GM12874 (cell line): ENCODE results near the gene KIAA1958.

Experiments
- TF ChIP-seq, protein P1 (sequence below): IDR thresholded peaks from 2 replicates; pipeline ENCODE4 v1.5.1; 2011; ENCODE audit warnings: low read depth, mild to moderate bottlenecking, control low read depth, low read length, moderate library complexity; ENCODE audit not compliant: insufficient read depth

Gene KIAA1958

DNA sequence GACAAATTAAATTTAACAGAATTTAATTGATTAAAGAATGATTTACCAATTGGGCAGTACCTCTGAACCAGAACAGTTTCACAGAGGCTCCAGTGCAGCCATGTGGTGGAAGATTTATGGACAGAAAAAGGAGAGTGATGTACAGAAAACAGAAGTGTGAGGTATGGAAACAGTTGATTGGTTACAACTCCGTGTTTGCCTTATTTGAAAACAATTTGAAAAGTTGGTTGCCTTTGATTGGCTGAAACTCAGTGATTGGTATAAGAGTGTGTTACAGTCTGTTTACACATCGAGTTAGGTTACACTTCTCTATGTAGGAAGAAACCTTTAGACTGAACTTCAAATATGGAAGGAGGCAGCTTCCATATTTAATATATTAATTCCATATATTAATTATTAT, 30.1 kb downstream of the KIAA1958 start:
- TF ChIP-seq, protein P1, sequence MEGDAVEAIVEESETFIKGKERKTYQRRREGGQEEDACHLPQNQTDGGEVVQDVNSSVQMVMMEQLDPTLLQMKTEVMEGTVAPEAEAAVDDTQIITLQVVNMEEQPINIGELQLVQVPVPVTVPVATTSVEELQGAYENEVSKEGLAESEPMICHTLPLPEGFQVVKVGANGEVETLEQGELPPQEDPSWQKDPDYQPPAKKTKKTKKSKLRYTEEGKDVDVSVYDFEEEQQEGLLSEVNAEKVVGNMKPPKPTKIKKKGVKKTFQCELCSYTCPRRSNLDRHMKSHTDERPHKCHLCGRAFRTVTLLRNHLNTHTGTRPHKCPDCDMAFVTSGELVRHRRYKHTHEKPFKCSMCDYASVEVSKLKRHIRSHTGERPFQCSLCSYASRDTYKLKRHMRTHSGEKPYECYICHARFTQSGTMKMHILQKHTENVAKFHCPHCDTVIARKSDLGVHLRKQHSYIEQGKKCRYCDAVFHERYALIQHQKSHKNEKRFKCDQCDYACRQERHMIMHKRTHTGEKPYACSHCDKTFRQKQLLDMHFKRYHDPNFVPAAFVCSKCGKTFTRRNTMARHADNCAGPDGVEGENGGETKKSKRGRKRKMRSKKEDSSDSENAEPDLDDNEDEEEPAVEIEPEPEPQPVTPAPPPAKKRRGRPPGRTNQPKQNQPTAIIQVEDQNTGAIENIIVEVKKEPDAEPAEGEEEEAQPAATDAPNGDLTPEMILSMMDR: no peak

DNA sequence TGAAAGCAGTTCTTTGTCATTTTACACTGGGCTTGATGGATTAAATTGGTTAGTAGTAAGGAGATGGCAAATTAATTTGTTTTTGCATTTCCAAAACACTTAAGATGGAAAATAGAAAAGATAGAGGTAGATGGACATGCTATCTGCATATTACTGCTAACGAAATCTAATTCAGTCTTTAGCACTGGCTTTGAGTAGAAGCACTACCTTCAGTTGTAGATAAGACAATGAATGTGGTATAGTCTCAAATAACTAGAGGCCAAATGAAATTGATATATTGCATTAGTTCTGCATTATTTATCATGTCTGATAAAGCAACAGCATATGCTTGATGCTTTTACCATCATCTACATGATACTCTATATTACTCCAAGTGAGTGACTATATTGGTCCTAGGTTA, 33.4 kb downstream of the KIAA1958 start:
- TF ChIP-seq, protein P1: no peak

DNA sequence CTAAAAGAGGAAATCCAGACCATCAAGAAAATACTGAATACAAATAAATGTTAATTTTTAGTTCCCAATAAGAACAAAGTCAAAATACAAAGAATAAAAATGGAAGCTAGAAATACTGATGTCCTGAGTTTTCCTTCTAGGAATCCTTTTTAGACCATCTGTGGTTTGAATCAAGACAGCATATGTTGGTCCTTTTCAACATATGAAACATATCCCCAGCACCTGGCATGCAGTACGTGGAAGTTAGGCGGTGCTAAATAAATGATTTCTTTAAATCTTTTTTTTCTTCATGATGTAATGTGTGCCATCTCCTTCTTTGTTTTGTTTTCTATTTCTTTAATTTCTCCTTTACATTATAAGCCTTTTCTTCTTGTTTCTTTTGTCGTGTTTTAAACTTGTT, 34.0 kb downstream of the KIAA1958 start:
- TF ChIP-seq, protein P1: no peak

DNA sequence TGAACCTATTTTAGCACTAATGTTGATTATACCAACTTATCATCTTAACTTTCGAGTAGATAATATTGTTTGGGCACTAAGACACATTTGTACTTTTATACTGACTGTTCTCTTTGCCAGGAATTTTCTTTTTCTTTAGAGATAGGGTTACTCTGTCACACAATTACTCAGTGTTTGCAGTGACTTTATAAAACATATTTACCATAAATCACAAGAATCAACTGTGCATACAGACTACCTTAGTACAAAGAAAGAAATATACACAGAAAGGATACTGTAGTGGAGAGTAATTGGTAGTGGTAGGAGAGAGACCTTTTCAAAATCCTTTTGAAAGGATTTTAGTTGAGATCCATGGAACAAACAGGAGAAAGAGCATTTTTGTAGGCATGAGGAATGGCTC, 40.3 kb downstream of the KIAA1958 start:
- TF ChIP-seq, protein P1: no peak

DNA sequence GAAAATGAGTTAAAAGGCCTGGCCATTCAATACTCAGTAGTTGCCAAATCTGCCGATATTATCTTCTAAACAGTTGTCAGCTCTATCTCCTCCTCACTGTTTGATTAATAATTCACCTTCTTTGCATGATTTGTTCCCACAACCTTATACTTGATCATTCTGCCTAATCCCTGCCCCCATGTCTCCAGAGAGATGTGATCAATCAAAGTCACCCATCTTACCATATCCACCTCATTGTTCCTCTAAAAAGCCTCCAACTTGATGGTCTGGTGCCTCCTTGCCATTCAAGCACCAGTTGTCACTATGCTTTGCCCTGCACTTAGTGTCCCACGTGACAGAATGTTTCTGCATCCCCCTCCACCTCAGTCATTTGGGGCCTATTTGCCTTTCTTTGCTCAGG, 41.3 kb downstream of the KIAA1958 start:
- TF ChIP-seq, protein P1: no peak

DNA sequence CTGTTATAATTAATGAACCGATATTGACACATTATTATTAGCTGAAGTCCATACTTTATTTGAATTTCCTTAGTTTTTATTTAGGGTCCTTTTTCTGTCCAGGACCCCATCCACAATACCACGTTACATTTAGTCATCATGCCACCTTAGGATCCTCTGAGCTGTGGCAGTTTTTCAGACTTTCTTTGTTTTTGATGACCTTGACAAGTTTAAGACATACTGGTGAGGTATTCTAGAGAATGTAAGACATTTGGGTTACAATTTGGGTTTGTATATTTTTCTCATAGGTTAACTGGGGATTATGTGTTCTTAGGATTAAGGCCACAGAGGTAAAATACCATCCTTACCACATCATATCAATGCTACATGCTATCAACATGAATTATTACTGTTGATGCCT, 42.7 kb downstream of the KIAA1958 start:
- TF ChIP-seq, protein P1: no peak

DNA sequence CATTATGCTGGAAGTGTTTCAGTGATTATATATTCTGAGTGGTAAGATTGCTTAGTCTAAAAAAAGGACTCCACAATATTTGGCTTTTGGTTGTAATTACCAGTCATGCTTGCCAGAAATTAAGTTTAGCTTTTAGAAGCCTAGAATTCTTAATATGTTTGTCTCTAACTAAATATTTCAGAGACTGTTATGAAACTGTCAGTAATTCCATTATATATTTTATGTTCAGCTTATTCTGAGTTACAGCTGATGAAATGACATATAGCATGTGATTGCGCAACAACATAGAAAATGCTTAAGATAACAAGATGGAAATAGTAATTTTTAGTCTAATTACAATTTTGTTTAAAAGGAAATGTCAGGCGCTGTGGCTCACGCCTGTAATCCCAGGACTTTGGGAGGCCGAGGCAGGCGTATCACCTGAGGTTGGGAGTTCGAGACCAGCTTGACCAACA, 44.2 kb downstream of the KIAA1958 start:
- TF ChIP-seq, protein P1: no peak
